ENCODE data around the gene AEBP2.
A peak's percentile ranks its signal among the peaks of the same experiment; 100 is the strongest.

The AEBP2 gene

DNA sequence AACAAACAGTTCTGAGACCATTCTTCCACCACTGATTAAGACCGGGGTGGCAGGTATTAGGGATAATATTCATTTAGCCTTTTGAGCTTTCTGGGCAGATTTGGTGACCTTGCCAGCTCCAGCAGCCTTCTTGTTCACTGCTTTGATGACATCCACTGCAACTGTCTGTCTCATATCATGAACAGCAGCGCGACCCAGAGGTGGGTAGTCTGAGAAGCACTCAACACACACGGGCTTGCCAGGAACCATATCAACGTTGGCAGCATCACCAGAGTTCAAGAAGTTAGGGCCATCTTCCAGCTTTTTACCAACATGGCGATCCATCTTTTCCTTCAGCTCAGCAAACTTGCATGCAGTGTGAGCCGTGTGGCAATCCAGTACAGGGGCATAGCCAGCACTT lies 16.9 kb downstream of the AEBP2 start:
- Histone ChIP-seq H4K20me1 (ENCODE audit: insufficient read depth, low read length) (peaks cover 93% of the 10 kb centered on the region), H3K36me3 (replicated peaks; ENCODE audit: low read depth, low read length) (no peaks in the 10 kb centered on the region), H3K9ac (ENCODE audit: low read length) (no peak overlapping the region), H3K9me3 (ENCODE audit: insufficient read depth, low read length) (no peaks in the 10 kb centered on the region), H3K27ac (ENCODE audit: low read length) (no peak overlapping the region), H3K4me1 (ENCODE audit: low read length) (peaks cover 25% of the 10 kb centered on the region), H3K4me2 (ENCODE audit: low read length) (no peak overlapping the region), H2AFZ (ENCODE audit: low read depth, low read length) (no peak overlapping the region), H3K4me3 (ENCODE audit: low read length) (no peak overlapping the region), H3K27me3 (ENCODE audit: low read depth, low read length) (no peaks in the 10 kb centered on the region), H3K79me2 (ENCODE audit: low read length) (peaks cover 100% of the 10 kb centered on the region)
- TF ChIP-seq EZH2phosphoT487 (IDR thresholded peaks at IDR 0.05; ENCODE audit: low read depth), result no peak
- TF ChIP-seq, protein P1, sequence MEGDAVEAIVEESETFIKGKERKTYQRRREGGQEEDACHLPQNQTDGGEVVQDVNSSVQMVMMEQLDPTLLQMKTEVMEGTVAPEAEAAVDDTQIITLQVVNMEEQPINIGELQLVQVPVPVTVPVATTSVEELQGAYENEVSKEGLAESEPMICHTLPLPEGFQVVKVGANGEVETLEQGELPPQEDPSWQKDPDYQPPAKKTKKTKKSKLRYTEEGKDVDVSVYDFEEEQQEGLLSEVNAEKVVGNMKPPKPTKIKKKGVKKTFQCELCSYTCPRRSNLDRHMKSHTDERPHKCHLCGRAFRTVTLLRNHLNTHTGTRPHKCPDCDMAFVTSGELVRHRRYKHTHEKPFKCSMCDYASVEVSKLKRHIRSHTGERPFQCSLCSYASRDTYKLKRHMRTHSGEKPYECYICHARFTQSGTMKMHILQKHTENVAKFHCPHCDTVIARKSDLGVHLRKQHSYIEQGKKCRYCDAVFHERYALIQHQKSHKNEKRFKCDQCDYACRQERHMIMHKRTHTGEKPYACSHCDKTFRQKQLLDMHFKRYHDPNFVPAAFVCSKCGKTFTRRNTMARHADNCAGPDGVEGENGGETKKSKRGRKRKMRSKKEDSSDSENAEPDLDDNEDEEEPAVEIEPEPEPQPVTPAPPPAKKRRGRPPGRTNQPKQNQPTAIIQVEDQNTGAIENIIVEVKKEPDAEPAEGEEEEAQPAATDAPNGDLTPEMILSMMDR (IDR thresholded peaks at IDR 0.05; ENCODE audit: low read depth, low read length), result no peak

DNA sequence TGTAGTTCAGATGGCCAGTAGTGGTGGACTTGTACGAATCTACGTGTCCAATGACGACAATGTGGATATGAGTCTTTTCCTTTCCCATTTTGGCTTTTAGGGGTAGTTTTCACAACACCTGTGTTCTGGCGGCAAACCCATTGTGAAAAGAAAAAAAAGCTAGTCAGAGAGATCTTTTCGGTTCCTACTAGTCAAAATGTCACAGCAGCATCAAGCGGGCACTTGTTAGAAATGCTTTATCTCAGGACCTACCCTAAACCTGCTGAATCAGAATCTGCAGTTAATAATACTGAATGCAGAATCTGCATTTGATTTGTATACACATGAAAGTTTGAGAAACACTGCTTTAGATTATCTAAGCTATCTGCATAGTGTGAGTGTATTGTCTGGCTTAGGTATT lies 18.3 kb downstream of the AEBP2 start:
- no peak for TF ChIP-seq EZH2phosphoT487 (IDR thresholded peaks at IDR 0.05; ENCODE audit: low read depth)
- TF ChIP-seq, protein P1 (IDR thresholded peaks at IDR 0.05; ENCODE audit: low read depth, low read length), result peak; percentile 21; the same call in 1 of the 2 replicates
- Histone ChIP-seq H2AFZ (ENCODE audit: low read depth, low read length) (no peak overlapping the region), H3K27me3 (ENCODE audit: low read depth, low read length) (no peaks in the 10 kb centered on the region), H3K9me3 (ENCODE audit: insufficient read depth, low read length) (no peaks in the 10 kb centered on the region), H3K4me3 (ENCODE audit: low read length) (no peak overlapping the region), H3K27ac (ENCODE audit: low read length) (peak overlapping the region; percentile 9), H3K4me1 (ENCODE audit: low read length) (peaks cover 37% of the 10 kb centered on the region), H3K9ac (ENCODE audit: low read length) (no peak overlapping the region), H3K36me3 (replicated peaks; ENCODE audit: low read depth, low read length) (peaks cover 3% of the 10 kb centered on the region), H4K20me1 (ENCODE audit: insufficient read depth, low read length) (peaks cover 90% of the 10 kb centered on the region), H3K79me2 (ENCODE audit: low read length) (peaks cover 100% of the 10 kb centered on the region), H3K4me2 (ENCODE audit: low read length) (peak overlapping the region; percentile 50)

DNA sequence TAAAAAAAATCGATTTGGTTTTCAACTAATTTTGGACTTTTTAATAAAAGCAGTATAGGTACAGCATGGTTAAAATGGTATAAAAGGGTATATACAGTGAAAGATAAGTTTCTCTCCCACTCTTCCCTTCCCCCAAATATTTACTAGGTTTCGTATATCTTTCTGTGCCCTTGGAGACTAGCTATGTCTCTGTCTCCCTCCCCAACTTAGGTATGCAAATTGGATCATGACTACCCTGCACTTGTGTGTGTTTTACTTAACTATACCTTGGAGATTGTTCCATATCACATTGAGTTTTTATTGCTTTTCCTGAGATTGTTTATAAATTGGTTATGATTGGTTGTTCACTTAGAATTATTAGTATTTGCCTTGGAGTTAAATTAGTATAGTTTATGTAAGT lies 19.4 kb downstream of the AEBP2 start:
- Histone ChIP-seq H3K4me1 (ENCODE audit: low read length) (peaks cover 37% of the 10 kb centered on the region), H3K9ac (ENCODE audit: low read length) (no peak overlapping the region), H3K36me3 (replicated peaks; ENCODE audit: low read depth, low read length) (peaks cover 12% of the 10 kb centered on the region), H2AFZ (ENCODE audit: low read depth, low read length) (no peak overlapping the region), H3K4me3 (ENCODE audit: low read length) (no peak overlapping the region), H3K79me2 (ENCODE audit: low read length) (peaks cover 99% of the 10 kb centered on the region), H3K27me3 (ENCODE audit: low read depth, low read length) (no peaks in the 10 kb centered on the region), H3K9me3 (ENCODE audit: insufficient read depth, low read length) (no peaks in the 10 kb centered on the region), H3K4me2 (ENCODE audit: low read length) (no peak overlapping the region), H3K27ac (ENCODE audit: low read length) (no peak overlapping the region), H4K20me1 (ENCODE audit: insufficient read depth, low read length) (peaks cover 81% of the 10 kb centered on the region)
- no peak for TF ChIP-seq EZH2phosphoT487 (IDR thresholded peaks at IDR 0.05; ENCODE audit: low read depth)
- TF ChIP-seq, protein P1 (IDR thresholded peaks at IDR 0.05; ENCODE audit: low read depth, low read length), result no peak

DNA sequence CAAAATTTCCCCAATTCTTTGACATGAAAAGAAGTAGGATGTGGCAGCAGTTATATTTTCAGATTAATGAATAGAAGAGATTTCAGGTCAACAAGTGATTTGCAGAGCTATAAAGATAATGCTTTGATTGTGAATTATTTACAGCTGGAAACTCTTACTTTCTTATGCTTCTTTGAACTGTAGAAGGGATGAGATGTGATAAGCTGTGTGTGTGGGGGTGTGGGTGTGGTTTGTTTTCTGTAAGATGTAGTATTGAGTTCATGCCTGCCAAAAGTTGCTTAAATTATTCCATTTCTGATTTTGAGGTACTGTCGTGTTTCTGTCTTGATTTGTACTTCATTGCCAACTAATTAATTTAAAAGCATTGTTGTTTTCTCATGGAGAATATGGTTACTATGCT lies 22.7 kb downstream of the AEBP2 start:
- Histone ChIP-seq H4K20me1 (ENCODE audit: insufficient read depth, low read length) (peaks cover 48% of the 10 kb centered on the region), H3K9me3 (ENCODE audit: insufficient read depth, low read length) (no peaks in the 10 kb centered on the region), H3K36me3 (replicated peaks; ENCODE audit: low read depth, low read length) (peaks cover 29% of the 10 kb centered on the region), H3K79me2 (ENCODE audit: low read length) (peaks cover 89% of the 10 kb centered on the region), H3K4me3 (ENCODE audit: low read length) (no peak overlapping the region), H2AFZ (ENCODE audit: low read depth, low read length) (no peak overlapping the region), H3K4me1 (ENCODE audit: low read length) (peaks cover 34% of the 10 kb centered on the region), H3K4me2 (ENCODE audit: low read length) (peak overlapping the region; percentile 31), H3K9ac (ENCODE audit: low read length) (no peak overlapping the region), H3K27ac (ENCODE audit: low read length) (0 out of 2 replicates have a peak overlapping the region, but pooled peaks have one; percentile 4), H3K27me3 (ENCODE audit: low read depth, low read length) (no peaks in the 10 kb centered on the region)
- no peak for TF ChIP-seq EZH2phosphoT487 (IDR thresholded peaks at IDR 0.05; ENCODE audit: low read depth)
- TF ChIP-seq, protein P1 (IDR thresholded peaks at IDR 0.05; ENCODE audit: low read depth, low read length), result no peak

All from OCI-LY3 (cell line).